ENCODE data around the gene DENND10.
"Not testable (repeated sequence)": the region's sequence is repeated elsewhere in the genome, so short reads cannot be mapped to it uniquely, and the experiment has no call there.

Gene DENND10

GRCh38 chr10:119103903-119104653, at the start of gene DENND10:
Gene DENND10, plus strand, starts transcription at chr10:119104113. Its CDS starts 30 bp downstream, at chr10:119104143.
- DNase-seq, result peak; percentile 90

- no peak for DNase-seq
These were observed 48.4 kb upstream of the DENND10 start for GRCh38 chr10:119055472-119055871.

GRCh38 chr10:119058010-119058409, 45.9 kb upstream of the DENND10 start:
- DNase-seq, result no peak

- no peak for DNase-seq
These were observed 44.4 kb upstream of the DENND10 start for GRCh38 chr10:119059557-119059956.

- DNase-seq, result no peak
These were observed 43.8 kb upstream of the DENND10 start for GRCh38 chr10:119060107-119060506.

GRCh38 chr10:119061352-119061751, 42.6 kb upstream of the DENND10 start:
- no peak for DNase-seq

GRCh38 chr10:119061926-119062325, 42.0 kb upstream of the DENND10 start:
- DNase-seq, result no peak

- no peak for DNase-seq
These were observed 33.3 kb upstream of the DENND10 start for GRCh38 chr10:119070395-119071165.

GRCh38 chr10:119073584-119073983, 30.3 kb upstream of the DENND10 start:
- no peak for DNase-seq

- peak; percentile 34 for DNase-seq
These were observed 25.3 kb upstream of the DENND10 start for GRCh38 chr10:119078422-119079179.

GRCh38 chr10:119079599-119080520, 24.1 kb upstream of the DENND10 start:
- DNase-seq, result peak; percentile 88

GRCh38 chr10:119080521-119081259, 23.2 kb upstream of the DENND10 start, which contains the start of gene EIF3A:
Gene EIF3A, minus strand, starts transcription at chr10:119080817. Its CDS starts 141 bp downstream, at chr10:119080676.
- peak; percentile 96 for DNase-seq

GRCh38 chr10:119084896-119085295, 19.0 kb upstream of the DENND10 start:
- peak; percentile 46 for DNase-seq

GRCh38 chr10:119087271-119087882, 16.5 kb upstream of the DENND10 start:
- peak; percentile 46 for DNase-seq

GRCh38 chr10:119090026-119090795, 13.7 kb upstream of the DENND10 start:
- peak; percentile 63 for DNase-seq

GRCh38 chr10:119090968-119091367, 12.9 kb upstream of the DENND10 start:
- peak; percentile 99 for DNase-seq

GRCh38 chr10:119095640-119096039, 8.3 kb upstream of the DENND10 start:
- DNase-seq, result no peak

GRCh38 chr10:119096641-119097415, 7.1 kb upstream of the DENND10 start:
- not testable (repeated sequence) for DNase-seq

- no peak for DNase-seq
These were observed 5.3 kb upstream of the DENND10 start for GRCh38 chr10:119098576-119098975.

All from hematopoietic multipotent progenitor cell treated with erythropoietin and hydrocortisone succinate and interleukin-3 and kit ligand, for 4 days (in vitro differentiated cells).